HepG2 (cell line): Measurements from ENCODE around the gene GALNT10. TPM values are rescaled to one million over a fixed set of nuclear protein-coding genes. Genes with fewer than 3 reads are reported as not detected.
A peak's percentile ranks its signal among the peaks of the same experiment; 100 is the strongest.

Experiments used
- ATAC-seq: fragments of 200-7000 bp; cut with Tn5 transposase; 3 replicates; pipeline ENCODE4 v1.9.1; 2020; ENCODE audit warnings: mild to moderate bottlenecking, moderate library complexity
- BruUV-seq: library from RNA; stranded (reverse); fragments of 400-500 nt; replicated peaks from 2 replicates; lab custom pipeline; 2021; lab: Mats Ljungman, UMichigan
- CTCF ChIA-PET: fragments of 300-600 bp; formaldehyde crosslinking; extraction: SDS; loops from one replicate; lab custom pipeline; 2021; ENCODE audit warnings: low total read pairs, inconsistent platforms, low intra/inter-chr PET ratio; lab: Yijun Ruan, JAX
- POLR2A ChIA-PET: fragments of 350-600 bp; sonication (Branson Sonifier 250); formaldehyde crosslinking; loops from one replicate; lab custom pipeline; 2020; ENCODE audit warnings: antibody characterized with exemption, inconsistent platforms; lab: Yijun Ruan, JAX
- DNase-seq: peaks from one replicate; pipeline ENCODE4 v3.0.0-alpha.2; 2015; ENCODE audit warnings: low spot score
- FAIRE-seq: peaks from 3 replicates; lab custom pipeline; 2011; peaks lifted over from hg19 to GRCh38; lab: Jason Lieb, UNC
- H2AFZ ChIP-seq: one replicate; pipeline ENCODE4 v1.6.1; 2011; ENCODE audit warnings: low read length, inconsistent platforms
- H3K27ac ChIP-seq: fragments of 300-600 bp; 3 replicates; pipeline ENCODE4 v1.8.0; 2011; ENCODE audit warnings: mixed run types, mild to moderate bottlenecking, mixed read lengths, low read length, inconsistent platforms; ENCODE audit not compliant: insufficient read depth; ENCODE audit errors: extremely low read length
- H3K27me3 ChIP-seq, 2 experiments: fragments of 200-600 bp in 1 of 2; 2 replicates in 1 of 2; 3 replicates in 1 of 2; pipeline versions ENCODE4 v1.6.0 to v1.8.0; 2011; ENCODE audit warnings: low read length in 2 of 2, mild to moderate bottlenecking in 2 of 2, moderate library complexity in 2 of 2, inconsistent platforms in 1 of 2; ENCODE audit not compliant: insufficient read depth in 2 of 2, control insufficient read depth in 1 of 2
- H3K36me3 ChIP-seq, 2 experiments: fragments of 200-600 bp in 1 of 2; replicated peaks in 1 of 2; 2 replicates in 1 of 2; 3 replicates in 1 of 2; pipeline versions ENCODE4 v1.5.1 to v1.8.0; 2011; ENCODE audit warnings: low read length in 2 of 2, inconsistent platforms in 1 of 2; ENCODE audit not compliant: insufficient read depth in 2 of 2, control insufficient read depth in 1 of 2
- H3K4me1 ChIP-seq: 2 replicates; pipeline ENCODE4 v1.5.1; 2012; ENCODE audit warnings: low read length, inconsistent platforms; ENCODE audit not compliant: insufficient read depth
- H3K4me2 ChIP-seq: 2 replicates; pipeline ENCODE4 v1.6.0; 2011; ENCODE audit warnings: low read depth, low read length, inconsistent platforms
- H3K4me3 ChIP-seq, 3 experiments: fragments of 200-600 bp in 1 of 3; sonication (generic), shearing (Covaris generic) in 1 of 3; replicated peaks in 1 of 3; 2 replicates each; pipeline ENCODE4 v1.5.1; 2011 to 2016; ENCODE audit warnings: low read length in 3 of 3, inconsistent platforms in 2 of 3, low read depth in 2 of 3, mild to moderate bottlenecking in 2 of 3, control low read depth in 1 of 3, mixed read lengths in 1 of 3; ENCODE audit not compliant: insufficient read depth in 1 of 3
- H3K79me2 ChIP-seq: one replicate; pipeline ENCODE4 v1.6.1; 2011; ENCODE audit warnings: low read length, inconsistent platforms; ENCODE audit not compliant: insufficient read depth
- H3K9ac ChIP-seq: 2 replicates; pipeline ENCODE4 v1.6.0; 2011; ENCODE audit warnings: mild to moderate bottlenecking, low read depth, low read length, inconsistent platforms; ENCODE audit not compliant: insufficient read depth
- H3K9me3 ChIP-seq: 2 replicates; pipeline ENCODE4 v1.5.1; 2012; ENCODE audit warnings: mild to moderate bottlenecking, low read length
- H4K20me1 ChIP-seq: 2 replicates; pipeline ENCODE4 v1.6.0; 2011; ENCODE audit warnings: inconsistent platforms, mild to moderate bottlenecking, low read length, moderate library complexity; ENCODE audit not compliant: insufficient read depth
- EP300 ChIP-seq, 3 experiments: sonication (generic) in 1 of 3; formaldehyde crosslinking in 1 of 3; IDR thresholded peaks; 2 replicates each; pipeline versions ENCODE4 v1.5.1 to v1.6.1; 2011 to 2020; ENCODE audit warnings: low read depth in 2 of 3, low read length in 2 of 3, borderline replicate concordance in 1 of 3, improper control_type of control experiment in 1 of 3, mild to moderate bottlenecking in 1 of 3, missing genetic modification reagents in 1 of 3, moderate library complexity in 1 of 3
- FOSL2 ChIP-seq: sonication (generic); formaldehyde crosslinking; IDR thresholded peaks from 2 replicates; pipeline ENCODE4 v1.4.0; 2020; ENCODE audit warnings: missing genetic modification reagents
- TBL1XR1 ChIP-seq: fragments of 150-350 bp; IDR thresholded peaks from 2 replicates; pipeline ENCODE4 v1.6.1; 2014; ENCODE audit warnings: borderline replicate concordance, low read length; ENCODE audit not compliant: partially characterized antibody
- TEAD3 ChIP-seq: optimal IDR thresholded peaks from 2 replicates; pipeline ENCODE3; 2016; ENCODE audit warnings: borderline replicate concordance
- ZNF274 ChIP-seq: sonication (generic); formaldehyde crosslinking; IDR thresholded peaks from 2 replicates; pipeline ENCODE4 v1.5.1; 2020; ENCODE audit warnings: mild to moderate bottlenecking, missing genetic modification reagents
- WGBS: methylation state at CpG from one replicate; pipeline ENCODE4 v1.1.6; 2017; ENCODE audit warnings: low lambda C conversion rate; 5-methylcytosine and 5-hydroxymethylcytosine counted together
- in situ Hi-C: cut with HindIII; loops from 2 replicates; pipeline ENCODE4 v1.10.0; 2017; ENCODE audit warnings: low pct_unique_long_range_greater_than_20kb; ENCODE audit not compliant: extremely low pct_ligation_motif_present
- intact Hi-C: fragments of 100-400 bp; cut with micrococcal nuclease; formaldehyde crosslinking; loops from one replicate; pipeline ENCODE4 v1.10.0; 2022; ENCODE audit not compliant: unreplicated experiment
- polyA plus RNA-seq, 8 experiments: library from polyadenylated mRNA; depleted of rRNA in 3 of 8; stranded (reverse) in 7 of 8; unstranded in 1 of 8; fragments of >200 nt; fragmentation: Illumina TruSeq in 4 of 8; extraction: Trizol in 4 of 8; gene quantifications; 2 replicates each; pipeline versions ENCODE4 v1.2.1 to v1.2.3, GENCODE V29; 2011 to 2016; ENCODE audit warnings: low read depth in 4 of 8, missing spikeins in 1 of 8, mixed read lengths in 1 of 8; ENCODE audit not compliant: insufficient read depth in 1 of 8
- total RNA-seq, 5 experiments: library from RNA; depleted of rRNA; stranded (reverse); fragments of >200 nt; fragmentation: Illumina TruSeq; extraction: Trizol; gene quantifications; 2 replicates each; pipeline ENCODE4 v1.2.3, GENCODE V29; 2016; ENCODE audit warnings: low read depth in 1 of 5
- TF ChIP-seq, protein P1 (sequence below): sonication (generic); formaldehyde crosslinking; IDR thresholded peaks from 2 replicates; pipeline ENCODE4 v1.5.1; 2020; ENCODE audit warnings: missing genetic modification reagents, mild to moderate bottlenecking, borderline replicate concordance
- TF ChIP-seq, protein P2 (sequence below): IDR thresholded peaks from 2 replicates; pipeline ENCODE4 v1.6.1; 2012; ENCODE audit warnings: inconsistent platforms

The GALNT10 gene
- total and polyA plus RNA-seq, 2 of the 13 experiments (the other 11 are each of a cell fraction or from before 2014, with no cell fraction given): 8.1 to 11.2 TPM

DNA sequence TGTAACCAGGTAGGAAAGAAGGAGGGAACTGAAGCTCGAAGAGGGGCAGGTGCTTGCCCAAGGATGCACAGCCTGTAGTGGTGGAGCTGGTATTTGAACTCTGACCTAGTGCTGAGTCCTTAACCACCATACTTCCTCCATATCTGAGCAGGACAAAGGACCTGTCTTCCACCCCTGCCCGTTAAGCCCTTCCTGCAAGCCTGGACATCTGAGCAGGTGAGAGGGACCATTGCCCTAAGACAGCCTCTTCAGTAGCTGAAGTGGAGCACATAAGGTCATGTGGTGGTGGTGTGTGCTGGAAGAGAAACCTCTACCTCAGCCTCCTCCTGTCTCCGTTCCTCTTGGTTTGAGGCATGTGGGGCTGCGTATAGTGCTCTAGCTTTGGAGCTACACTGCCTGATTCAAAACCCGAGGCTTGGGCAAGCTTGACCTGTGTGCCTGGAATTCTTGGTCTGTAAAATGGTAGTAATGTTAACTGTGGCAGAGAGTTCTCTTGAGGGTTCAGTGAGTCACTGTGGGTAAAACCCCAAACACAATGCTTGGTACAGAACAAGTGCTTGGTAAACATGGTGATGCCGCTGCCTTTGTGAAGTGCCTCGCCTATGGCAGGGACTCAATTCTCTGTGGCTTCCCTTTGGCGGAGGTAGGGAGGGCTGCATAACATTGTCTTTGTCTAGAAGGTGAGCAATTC, 7.4 kb downstream of the GALNT10 start (continued):
- TF ChIP-seq, protein P1, sequence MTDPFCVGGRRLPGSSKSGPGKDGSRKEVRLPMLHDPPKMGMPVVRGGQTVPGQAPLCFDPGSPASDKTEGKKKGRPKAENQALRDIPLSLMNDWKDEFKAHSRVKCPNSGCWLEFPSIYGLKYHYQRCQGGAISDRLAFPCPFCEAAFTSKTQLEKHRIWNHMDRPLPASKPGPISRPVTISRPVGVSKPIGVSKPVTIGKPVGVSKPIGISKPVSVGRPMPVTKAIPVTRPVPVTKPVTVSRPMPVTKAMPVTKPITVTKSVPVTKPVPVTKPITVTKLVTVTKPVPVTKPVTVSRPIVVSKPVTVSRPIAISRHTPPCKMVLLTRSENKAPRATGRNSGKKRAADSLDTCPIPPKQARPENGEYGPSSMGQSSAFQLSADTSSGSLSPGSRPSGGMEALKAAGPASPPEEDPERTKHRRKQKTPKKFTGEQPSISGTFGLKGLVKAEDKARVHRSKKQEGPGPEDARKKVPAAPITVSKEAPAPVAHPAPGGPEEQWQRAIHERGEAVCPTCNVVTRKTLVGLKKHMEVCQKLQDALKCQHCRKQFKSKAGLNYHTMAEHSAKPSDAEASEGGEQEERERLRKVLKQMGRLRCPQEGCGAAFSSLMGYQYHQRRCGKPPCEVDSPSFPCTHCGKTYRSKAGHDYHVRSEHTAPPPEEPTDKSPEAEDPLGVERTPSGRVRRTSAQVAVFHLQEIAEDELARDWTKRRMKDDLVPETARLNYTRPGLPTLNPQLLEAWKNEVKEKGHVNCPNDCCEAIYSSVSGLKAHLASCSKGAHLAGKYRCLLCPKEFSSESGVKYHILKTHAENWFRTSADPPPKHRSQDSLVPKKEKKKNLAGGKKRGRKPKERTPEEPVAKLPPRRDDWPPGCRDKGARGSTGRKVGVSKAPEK (CRISPR knock-in tag): no peak
- TF ChIP-seq TBL1XR1: no peak

- POLR2A ChIA-PET: no interaction called here
- no peaks in the 10 kb centered on the region for H3K27me3 ChIP-seq
- WGBS: 67% methylated on average over 4 of the region's 4 CpGs
- no peak overlapping the region for H3K4me2 ChIP-seq
- DNase-seq (peak; percentile 70), FAIRE-seq (no peak), ATAC-seq (peak; percentile 71)
- no peaks in the 10 kb centered on the region for H3K9me3 ChIP-seq
- no peak overlapping the region for H2AFZ ChIP-seq
- H3K4me1 ChIP-seq: peaks cover 30% of the 10 kb centered on the region
- no peak overlapping the region for H3K9ac ChIP-seq
- H3K79me2 ChIP-seq: no peaks in the 10 kb centered on the region
- no TSS peak for BruUV-seq
- intact Hi-C loops: loop anchor here (2.0 to 5.0 kb wide), 3 partner anchors 88 to 226 kb away; no protein-coding TSS in a partner anchor
- no peaks in the 10 kb centered on the region for H4K20me1 ChIP-seq
- H3K27ac ChIP-seq: no peak overlapping the region
- H3K36me3 ChIP-seq: peaks cover 0 to 2% of the 10 kb centered on the region in 2 experiments; a peak in 1 of 5 replicates
- no peak overlapping the region for H3K4me3 ChIP-seq
- CTCF ChIA-PET: no interaction called here
- peak; percentile 7 for TF ChIP-seq TEAD3 (CRISPR knock-in tag)
- peak; percentile 63 for TF ChIP-seq FOSL2 (CRISPR knock-in tag)
- no peak for TF ChIP-seq ZNF274 (CRISPR knock-in tag)
- no peak for TF ChIP-seq EP300 (IDR thresholded peaks at IDR 0.05; ENCODE audit: low read depth in 2 of 2, low read length in 2 of 2)
- TF ChIP-seq EP300 (CRISPR knock-in tag; IDR thresholded peaks at IDR 0.05; ENCODE audit: borderline replicate concordance): 0 out of 2 replicates have a peak, but pooled peaks have one; percentile 11
- TF ChIP-seq, protein P2, sequence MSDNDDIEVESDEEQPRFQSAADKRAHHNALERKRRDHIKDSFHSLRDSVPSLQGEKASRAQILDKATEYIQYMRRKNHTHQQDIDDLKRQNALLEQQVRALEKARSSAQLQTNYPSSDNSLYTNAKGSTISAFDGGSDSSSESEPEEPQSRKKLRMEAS: no peak
- in situ Hi-C loops: no loop called here
Measured at GRCh38 chr5:154198611-154199230, 8.2 kb downstream of the GALNT10 start.
